Muscle of leg (tissue), 16 donors: Measurements from ENCODE around the gene RREB1. TPM values are rescaled to one million over a fixed set of nuclear protein-coding genes. Genes with fewer than 3 reads are reported as not detected.

Experiments
- DNase-seq: peaks from one replicate; pipeline ENCODE4 v3.0.0; 2013
- H3K27ac ChIP-seq: one replicate; pipeline ENCODE4 v1.5.1; 2013; ENCODE audit warnings: mild to moderate bottlenecking, low read length, control low read depth
- H3K27me3 ChIP-seq: one replicate; pipeline ENCODE4 v1.6.1; 2013; ENCODE audit warnings: low read length; ENCODE audit not compliant: control insufficient read depth, insufficient read depth
- H3K36me3 ChIP-seq: one replicate; pipeline ENCODE4 v1.6.1; 2013; ENCODE audit warnings: low read length; ENCODE audit not compliant: control insufficient read depth, insufficient read depth
- H3K4me1 ChIP-seq: one replicate; pipeline ENCODE4 v1.6.1; 2013; ENCODE audit warnings: low read length; ENCODE audit not compliant: control insufficient read depth, insufficient read depth
- H3K4me3 ChIP-seq: one replicate; pipeline ENCODE4 v1.5.1; 2013; ENCODE audit warnings: low read length, control low read depth
- H3K9me3 ChIP-seq: replicated peaks from 2 replicates; pipeline ENCODE4 v1.6.1; 2013; ENCODE audit warnings: low read depth, low read length; ENCODE audit not compliant: control insufficient read depth
- WGBS: methylation state at CpG from one replicate; pipeline ENCODE4 v1.1.5; 2013; ENCODE audit warnings: missing lambda C conversion rate; ENCODE audit not compliant: insufficient coverage; 5-methylcytosine and 5-hydroxymethylcytosine counted together
- long read RNA-seq, 11 donors: transcript quantifications; one replicate each; lab custom pipeline, GENCODE V29; 2026
- polyA plus RNA-seq, 8 donors: library from polyadenylated mRNA; unstranded; fragments of 120-200 nt; gene quantifications; one replicate each; pipeline versions ENCODE4 v1.2.1 to v1.2.3, GENCODE V29; 2013; ENCODE audit warnings: inconsistent platforms in 1 of 8, low replicate concordance in 1 of 8; ENCODE audit not compliant: insufficient read length in 8 of 8, insufficient read depth in 1 of 8
- total RNA-seq: library from RNA; stranded (reverse); fragments of 120-200 nt; gene quantifications from one replicate; pipeline ENCODE4 v1.2.4, GENCODE V29; 2013

The RREB1 gene
- total RNA-seq (21.4 TPM), polyA plus RNA-seq (10 to 100 TPM; 12.2 to 20.8 (median 17.7) TPM)
- long read RNA-seq, donor 1: 0 reads
- long read RNA-seq, donor 2: 0 reads
- long read RNA-seq, donor 3: 0 reads
- long read RNA-seq, donor 4: 0 reads
- long read RNA-seq, donor 5, full-length matches to known transcripts: 1 of 97 reads
- long read RNA-seq, donor 5, partial matches to known transcripts: 96 of 97 reads
- long read RNA-seq, donor 5, other reads (novel, unspliced or antisense): 0 of 97 reads
- long read RNA-seq, donor 6, partial matches to known transcripts: 56 of 56 reads
- long read RNA-seq, donor 6, other reads (novel, unspliced or antisense): 0 of 56 reads
- long read RNA-seq, donor 7, partial matches to known transcripts: 6 of 6 reads
- long read RNA-seq, donor 7, other reads (novel, unspliced or antisense): 0 of 6 reads
- long read RNA-seq, donor 8, partial matches to known transcripts: 6 of 6 reads
- long read RNA-seq, donor 8, other reads (novel, unspliced or antisense): 0 of 6 reads
- long read RNA-seq, donor 9: 0 reads
- long read RNA-seq, donor 10, partial matches to known transcripts: 0 of 1 reads
- long read RNA-seq, donor 10, other reads (novel, unspliced or antisense): 0 of 1 reads
- long read RNA-seq, donor 11: 0 reads

GRCh38 chr6:7107578-7108195 lies at the start of gene RREB1:
RREB1 (plus strand) TSS chr6:7107961; CDS start chr6:7181912, 73,951 bp downstream.
- peak; percentile 82 for DNase-seq
- peaks cover 13% of the 10 kb centered on the region for H3K4me1 ChIP-seq
- peak within 1 kb of the TSS; percentile 97 for H3K4me3 ChIP-seq
- 0% methylated on average over 40 of the region's 59 CpGs for whole genome bisulfite sequencing
- H3K36me3 ChIP-seq: no peaks in the 10 kb centered on the region
- no peaks in the 10 kb centered on the region for H3K27me3 ChIP-seq
- peak within 1 kb of the TSS; percentile 95 for H3K27ac ChIP-seq
- H3K9me3 ChIP-seq: no peaks in the 10 kb centered on the region

- WGBS: 70% methylated on average over 2 of the region's 4 CpGs
These were observed 49.4 kb upstream of the RREB1 start for GRCh38 chr6:7058250-7058923.

GRCh38 chr6:7060769-7061516 lies 46.8 kb upstream of the RREB1 start:
- Histone ChIP-seq H3K27me3 (no peaks in the 10 kb centered on the region), H3K27ac (no peak overlapping the region), H3K36me3 (no peaks in the 10 kb centered on the region), H3K4me1 (peaks cover 7% of the 10 kb centered on the region), H3K9me3 (no peaks in the 10 kb centered on the region), H3K4me3 (no peak overlapping the region)
- DNase-seq: no peak
- 100% methylated on average over 2 of the region's 6 CpGs for WGBS

More at GRCh38 chr6:7058250-7058923, 49.4 kb upstream of the RREB1 start:
- H3K27ac ChIP-seq: peak overlapping the region; percentile 47
- no peaks in the 10 kb centered on the region for H3K9me3 ChIP-seq
- H3K4me3 ChIP-seq: no peak overlapping the region
- H3K27me3 ChIP-seq: no peaks in the 10 kb centered on the region
- H3K36me3 ChIP-seq: no peaks in the 10 kb centered on the region
- peaks cover 7% of the 10 kb centered on the region for H3K4me1 ChIP-seq
- DNase-seq: no peak

- Histone ChIP-seq H3K4me3 (no peak overlapping the region), H3K9me3 (no peaks in the 10 kb centered on the region), H3K36me3 (no peaks in the 10 kb centered on the region), H3K4me1 (peaks cover 7% of the 10 kb centered on the region), H3K27ac (no peak overlapping the region), H3K27me3 (no peaks in the 10 kb centered on the region)
- no peak for DNase-seq
- 82% methylated on average over 3 of the region's 11 CpGs for WGBS
These were observed 45.2 kb upstream of the RREB1 start for GRCh38 chr6:7062451-7063162.

GRCh38 chr6:7067305-7067704 lies 40.5 kb upstream of the RREB1 start:
- H3K9me3 ChIP-seq: no peaks in the 10 kb centered on the region
- no peaks in the 10 kb centered on the region for H3K36me3 ChIP-seq
- 72% methylated on average over 3 of the region's 3 CpGs for WGBS
- H3K27me3 ChIP-seq: no peaks in the 10 kb centered on the region
- H3K4me3 ChIP-seq: no peak overlapping the region
- H3K4me1 ChIP-seq: no peaks in the 10 kb centered on the region
- no peak overlapping the region for H3K27ac ChIP-seq
- DNase-seq: no peak

- DNase-seq: no peak
- H3K27me3 ChIP-seq: no peaks in the 10 kb centered on the region
- WGBS: no CpG with 5 or more reads among the region's 2 CpGs
- H3K36me3 ChIP-seq: no peaks in the 10 kb centered on the region
- no peaks in the 10 kb centered on the region for H3K9me3 ChIP-seq
- H3K4me1 ChIP-seq: no peaks in the 10 kb centered on the region
- no peak overlapping the region for H3K27ac ChIP-seq
- no peak overlapping the region for H3K4me3 ChIP-seq
These were observed 36.4 kb upstream of the RREB1 start for GRCh38 chr6:7071405-7071804.

GRCh38 chr6:7073082-7073820 lies 34.5 kb upstream of the RREB1 start:
- no peaks in the 10 kb centered on the region for H3K27me3 ChIP-seq

GRCh38 chr6:7073821-7074525 lies 33.8 kb upstream of the RREB1 start:
- Histone ChIP-seq H3K4me3 (no peak overlapping the region), H3K4me1 (no peaks in the 10 kb centered on the region), H3K27ac (no peak overlapping the region), H3K9me3 (no peaks in the 10 kb centered on the region), H3K27me3 (no peaks in the 10 kb centered on the region), H3K36me3 (no peaks in the 10 kb centered on the region)
- peak; percentile 49 for DNase-seq
- 73% methylated on average over 2 of the region's 9 CpGs for WGBS

More at GRCh38 chr6:7073082-7073820, 34.5 kb upstream of the RREB1 start:
- Histone ChIP-seq H3K27ac (no peak overlapping the region), H3K4me1 (no peaks in the 10 kb centered on the region), H3K9me3 (no peaks in the 10 kb centered on the region), H3K36me3 (no peaks in the 10 kb centered on the region), H3K4me3 (no peak overlapping the region)
- DNase-seq: no peak
- WGBS: no CpG with 5 or more reads among the region's 10 CpGs
